ENCODE results near the gene TMEM176A.

The TMEM176A gene

DNA sequence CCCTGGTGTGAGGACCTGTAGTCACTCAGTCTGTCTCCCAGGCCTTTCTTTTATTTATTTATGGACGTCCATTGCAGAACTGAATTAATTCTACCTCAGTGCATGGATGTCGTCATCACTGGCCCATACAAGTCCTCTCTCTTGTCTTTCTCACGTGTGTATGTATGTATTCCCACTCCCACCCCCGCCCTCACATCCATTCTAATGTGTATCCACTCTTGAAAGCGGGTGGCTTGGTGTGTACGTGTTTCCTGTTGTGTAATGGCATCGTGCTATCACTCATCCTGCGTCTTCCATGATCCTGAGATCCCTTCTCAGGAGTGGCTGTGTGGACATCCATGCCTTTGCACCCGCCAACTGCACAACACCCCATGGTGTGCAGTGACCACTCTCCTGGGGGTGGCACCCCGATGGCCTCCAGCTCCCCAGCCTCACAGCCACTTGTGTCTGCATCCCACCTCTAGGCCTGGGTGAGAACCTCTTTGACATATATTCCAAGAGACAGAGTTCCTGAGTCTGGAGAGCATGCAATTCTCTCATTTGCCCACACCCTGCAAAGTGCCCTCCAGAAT is 48.7 kb downstream of the TMEM176A start:
- DNase-seq: no peak

DNA sequence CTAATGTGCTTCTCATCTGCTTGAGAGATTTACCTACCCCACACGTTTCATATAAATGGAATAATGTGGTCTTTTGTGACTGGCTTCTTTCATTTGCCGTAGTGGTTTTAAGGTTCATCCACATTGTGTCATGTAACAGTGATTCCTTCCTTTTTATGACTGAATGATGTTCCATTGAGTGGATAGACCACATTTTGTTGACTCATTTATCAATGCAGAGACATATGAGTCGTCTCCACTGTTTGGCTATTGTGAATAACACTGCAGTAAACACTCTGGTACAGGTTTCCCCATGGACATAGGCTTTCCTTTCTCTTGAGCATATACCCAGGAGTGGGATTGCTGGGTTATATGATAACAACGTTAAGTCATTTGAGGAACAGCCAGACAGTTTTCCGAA is 49.7 kb downstream of the TMEM176A start:
- DNase-seq: no peak

DNA sequence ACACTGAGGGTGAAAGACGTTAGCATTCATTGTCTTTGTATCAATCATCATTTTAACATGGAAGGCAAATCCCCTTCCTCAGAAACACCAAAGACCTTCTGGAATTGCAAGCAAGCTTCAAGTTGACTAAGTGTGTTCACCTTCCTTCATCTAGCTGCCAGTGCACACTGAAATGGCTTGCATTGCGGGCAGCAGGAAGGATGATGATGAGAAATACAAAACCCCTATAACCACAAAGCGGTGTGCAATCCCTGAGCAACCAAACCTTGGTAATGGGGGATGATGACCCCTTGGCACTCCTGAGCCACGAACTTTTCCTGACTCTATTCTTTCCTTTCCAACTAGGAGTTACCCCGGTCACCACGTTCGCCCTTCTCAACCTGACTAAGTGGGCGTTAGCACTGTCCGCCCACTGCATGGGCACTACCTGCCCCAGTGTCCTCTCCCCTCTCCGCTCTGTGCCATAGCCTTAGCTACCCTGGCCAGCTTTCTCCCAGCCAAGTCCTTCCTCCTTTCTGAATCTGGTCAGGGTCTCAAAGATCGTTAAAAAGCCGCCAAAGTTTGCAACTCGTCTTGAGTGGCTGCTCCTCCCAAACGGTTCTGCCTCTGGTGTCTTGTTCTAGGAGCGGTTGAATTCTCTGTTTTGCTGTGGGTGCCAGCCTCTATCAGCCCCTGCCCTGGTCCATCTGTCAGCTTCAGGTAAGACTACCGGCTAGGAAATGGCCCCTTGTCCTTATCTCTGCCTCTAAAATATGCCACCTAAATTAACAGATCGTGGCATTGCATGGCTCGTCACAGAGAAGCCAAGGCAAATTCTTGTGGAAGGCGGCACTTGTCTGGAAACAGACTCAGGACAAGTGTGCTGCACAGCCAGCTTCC is 51.2 kb downstream of the TMEM176A start:
- no peak for DNase-seq

- no peak for DNase-seq
These were observed 51.9 kb downstream of the TMEM176A start, which contains the start of gene AOC1 for GRCh38 chr7:150852371-150852905. Gene AOC1, plus strand, starts transcription at chr7:150852517. Its CDS starts 3,954 bp downstream, at chr7:150856471.

DNA sequence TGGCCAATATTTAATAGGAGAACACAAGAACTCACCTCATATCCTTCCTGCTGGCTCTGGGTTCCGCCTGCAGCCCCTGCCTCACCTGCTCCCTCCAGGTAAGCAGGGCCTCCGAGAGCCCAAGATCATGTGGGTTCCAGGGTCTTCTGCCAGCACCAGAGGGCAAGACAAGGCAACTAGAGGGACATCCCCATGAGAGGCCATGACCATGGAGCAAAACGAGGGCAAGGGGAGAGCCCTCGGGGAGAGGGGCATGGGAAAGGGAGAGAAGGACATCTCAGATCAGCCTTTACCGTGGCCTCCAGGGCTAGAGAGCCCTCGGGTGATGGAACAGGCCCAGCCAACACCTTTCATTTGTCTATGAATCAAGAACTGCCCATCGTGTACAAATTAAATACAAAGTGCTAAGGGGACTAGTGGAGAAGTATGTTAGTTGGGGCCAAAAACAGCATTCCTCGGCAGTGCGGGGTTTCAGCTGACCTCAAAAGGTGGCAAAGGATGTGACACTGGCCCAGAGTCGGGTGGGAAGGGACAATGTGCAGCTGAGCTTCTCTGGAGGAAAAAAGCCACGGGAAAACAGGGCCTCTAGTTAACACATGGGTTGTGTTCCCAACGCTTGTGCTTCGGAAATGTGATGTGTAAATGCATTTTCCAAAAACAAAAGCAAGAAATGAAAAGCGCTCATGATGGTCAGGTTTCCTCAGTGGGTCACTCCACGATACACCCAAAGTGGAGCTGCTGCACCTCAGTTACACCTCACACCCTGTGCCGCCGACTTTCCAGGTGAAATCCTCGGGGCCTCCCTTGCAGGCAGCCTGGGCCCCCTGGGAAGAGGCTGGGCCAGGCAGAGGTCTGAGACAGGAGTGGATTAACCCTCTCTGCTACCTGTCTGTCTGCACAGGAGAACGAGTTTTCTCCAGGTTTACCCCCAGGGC is 53.8 kb downstream of the TMEM176A start:
- no peak for DNase-seq

Data from stimulated activated CD4-positive, alpha-beta T cell treated with anti-CD3 and anti-CD28 coated beads, Interleukin-15, amount 100 ng/mL, for 24 hours (primary cell).